ENCODE results near the gene ASB15. TPM values are rescaled to one million over a fixed set of nuclear protein-coding genes. Genes with fewer than 3 reads are reported as not detected.

Gene ASB15
- total RNA-seq, 4 donors from 2014 or later = not detected

GRCh38 chr7:123666492-123666891, 64.9 kb downstream of the ASB15 start:
- ATAC-seq (ENCODE audit: low FRiP score) = no peak
- no peak for TF ChIP-seq CTCF (IDR thresholded peaks at IDR 0.05)

GRCh38 chr7:123669485-123669884, 67.9 kb downstream of the ASB15 start:
- TF ChIP-seq CTCF (IDR thresholded peaks at IDR 0.05) = no peak
- ATAC-seq (ENCODE audit: low FRiP score) (no peak), DNase-seq (ENCODE audit: low spot score) (no peak)

More at GRCh38 chr7:123666492-123666891, 64.9 kb downstream of the ASB15 start:
- DNase-seq (ENCODE audit: low spot score) = no peak

DNA sequence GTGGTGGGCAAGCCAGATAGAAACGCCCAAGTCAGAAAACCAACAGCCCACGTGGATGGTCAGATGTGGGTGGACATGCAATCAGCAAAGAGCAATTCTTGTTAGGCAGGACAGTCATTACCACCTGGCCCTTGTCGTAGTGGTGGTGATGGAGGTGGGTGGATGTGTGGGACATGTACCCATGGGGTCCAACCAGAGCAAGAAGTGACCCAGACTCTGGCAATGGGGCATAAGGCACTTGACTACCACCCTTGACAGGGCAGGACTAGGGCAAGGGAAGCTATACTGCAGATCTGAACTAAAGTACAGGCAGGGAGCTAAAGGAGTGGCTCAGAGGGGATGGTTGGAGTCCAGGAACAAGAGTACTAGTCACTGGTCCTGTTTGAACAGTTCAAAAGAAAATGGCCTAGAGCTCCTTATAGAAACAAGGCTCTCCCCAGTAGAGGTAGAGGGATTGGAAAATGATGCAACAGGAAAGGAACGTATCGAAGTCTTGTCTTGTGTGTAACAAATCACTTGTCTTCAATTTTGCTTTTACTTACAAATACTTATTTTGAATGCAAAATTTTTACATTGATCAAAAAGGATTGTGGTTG, 71.6 kb downstream of the ASB15 start:
- no peak for ATAC-seq (ENCODE audit: low FRiP score)
- no peak for TF ChIP-seq CTCF (IDR thresholded peaks at IDR 0.05)

GRCh38 chr7:123673752-123674398, 72.3 kb downstream of the ASB15 start:
- no peak for TF ChIP-seq CTCF (IDR thresholded peaks at IDR 0.05)
- no peak for DNase-seq (ENCODE audit: low spot score)
- no peak for ATAC-seq (ENCODE audit: low FRiP score)

More for the DNA sequence above, 71.6 kb downstream of the ASB15 start:
- DNase-seq (ENCODE audit: low spot score) = no peak

DNA sequence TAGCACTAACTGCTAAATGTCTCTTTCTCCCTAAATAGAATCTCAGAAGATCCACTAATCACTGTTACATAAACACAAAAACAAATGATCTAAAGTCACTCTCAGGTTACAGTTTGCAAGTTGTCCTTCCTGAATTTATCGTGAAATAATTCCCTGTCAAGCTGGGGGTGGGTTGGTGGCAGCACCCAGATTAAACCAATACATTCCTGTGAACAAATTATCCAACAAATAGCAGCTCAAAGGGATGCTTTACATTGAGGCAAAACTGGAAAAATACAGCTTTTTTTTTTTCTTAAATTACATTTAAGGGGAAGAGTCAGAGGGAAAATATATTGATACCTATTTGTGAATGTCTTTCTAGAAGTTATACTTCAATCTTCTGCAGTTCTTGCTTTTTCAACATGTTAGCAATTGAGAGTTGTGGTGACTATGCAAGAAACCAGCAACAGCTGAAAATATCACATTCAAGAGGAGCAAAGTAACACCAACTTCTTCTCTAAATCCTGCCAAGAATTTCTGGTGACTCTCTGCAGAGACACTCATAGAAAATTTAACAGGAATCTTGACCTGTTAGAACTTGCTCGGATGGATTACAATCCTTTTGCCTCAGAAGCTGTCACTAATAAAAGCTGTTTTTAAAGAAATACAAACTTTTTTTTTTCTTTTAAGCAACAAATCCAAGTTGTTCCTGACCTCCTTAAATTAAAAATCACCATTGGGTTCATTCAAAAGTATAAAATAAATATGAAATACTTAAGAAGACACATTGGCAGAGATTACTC, 73.0 kb downstream of the ASB15 start:
- ATAC-seq (ENCODE audit: low FRiP score) (peak; percentile 34), DNase-seq (ENCODE audit: low spot score) (no peak)
- no peak for TF ChIP-seq CTCF (IDR thresholded peaks at IDR 0.05)

DNA sequence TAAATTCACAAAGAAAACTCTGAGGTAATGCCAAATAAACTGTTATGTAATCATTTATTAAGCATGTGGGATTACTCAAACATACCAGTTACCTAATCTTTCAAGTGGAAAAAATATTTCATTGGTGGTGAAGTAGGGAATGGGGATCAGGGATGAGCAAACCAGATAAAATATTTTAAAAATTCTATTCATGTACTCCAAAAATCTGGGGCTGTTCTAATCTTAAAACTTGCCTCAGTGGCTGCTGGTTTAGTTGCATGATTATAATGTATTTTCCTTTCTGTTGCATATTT, 73.5 kb downstream of the ASB15 start:
- no peak for TF ChIP-seq CTCF (IDR thresholded peaks at IDR 0.05)
- DNase-seq (ENCODE audit: low spot score) (no peak), ATAC-seq (ENCODE audit: low FRiP score) (peak; percentile 77)
